Activated gamma-delta T cell treated with Interleukin-2 at 50 U/mL for 16 hours (primary cell): ENCODE measurements around the gene CFAP92.

Experiments
- DNase-seq: peaks from one replicate; pipeline ENCODE4 v3.0.0-alpha.2; 2020

Gene CFAP92

DNA sequence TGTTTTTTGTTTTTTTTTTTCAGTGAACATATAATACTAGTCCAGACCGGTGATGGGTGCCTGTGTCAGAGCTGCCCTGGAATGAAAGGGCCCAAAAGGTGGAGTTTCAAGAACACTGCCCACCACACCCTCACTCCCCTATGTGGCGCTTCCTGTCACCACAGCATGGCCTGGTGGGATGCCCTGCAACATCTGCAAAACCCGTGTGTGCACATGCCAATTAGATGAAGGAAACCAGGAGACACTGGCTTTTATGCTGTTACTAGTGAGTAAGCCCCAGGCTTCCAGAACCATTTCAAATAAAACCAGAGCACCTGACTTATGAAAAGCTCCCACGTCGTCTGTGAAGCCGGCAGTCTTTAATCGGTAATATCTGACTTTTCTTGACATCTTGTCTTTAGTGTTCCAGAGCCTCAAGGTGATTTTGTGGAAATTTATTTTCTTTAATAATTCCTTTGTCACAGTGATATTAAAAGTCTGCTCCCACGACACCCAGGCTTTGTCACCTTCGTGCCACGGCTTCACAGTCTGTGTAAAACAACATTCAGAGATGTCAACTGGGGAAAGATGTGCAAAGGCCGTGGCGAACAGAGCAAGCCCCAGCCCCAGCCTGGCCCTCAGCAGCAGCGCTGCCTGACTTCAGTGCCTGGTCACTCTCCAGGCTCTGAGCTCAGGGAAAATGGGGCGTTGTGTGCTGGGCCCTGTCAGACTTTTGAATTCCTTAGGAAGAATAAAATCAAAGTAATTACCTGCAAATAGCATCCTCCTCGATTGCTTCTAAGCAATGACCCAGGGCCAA lies 6.4 kb downstream of the CFAP92 start:
- no peak for DNase-seq

GRCh38 chr3:128984596-128984995 lies 9.3 kb downstream of the CFAP92 start:
- no peak for DNase-seq

DNA sequence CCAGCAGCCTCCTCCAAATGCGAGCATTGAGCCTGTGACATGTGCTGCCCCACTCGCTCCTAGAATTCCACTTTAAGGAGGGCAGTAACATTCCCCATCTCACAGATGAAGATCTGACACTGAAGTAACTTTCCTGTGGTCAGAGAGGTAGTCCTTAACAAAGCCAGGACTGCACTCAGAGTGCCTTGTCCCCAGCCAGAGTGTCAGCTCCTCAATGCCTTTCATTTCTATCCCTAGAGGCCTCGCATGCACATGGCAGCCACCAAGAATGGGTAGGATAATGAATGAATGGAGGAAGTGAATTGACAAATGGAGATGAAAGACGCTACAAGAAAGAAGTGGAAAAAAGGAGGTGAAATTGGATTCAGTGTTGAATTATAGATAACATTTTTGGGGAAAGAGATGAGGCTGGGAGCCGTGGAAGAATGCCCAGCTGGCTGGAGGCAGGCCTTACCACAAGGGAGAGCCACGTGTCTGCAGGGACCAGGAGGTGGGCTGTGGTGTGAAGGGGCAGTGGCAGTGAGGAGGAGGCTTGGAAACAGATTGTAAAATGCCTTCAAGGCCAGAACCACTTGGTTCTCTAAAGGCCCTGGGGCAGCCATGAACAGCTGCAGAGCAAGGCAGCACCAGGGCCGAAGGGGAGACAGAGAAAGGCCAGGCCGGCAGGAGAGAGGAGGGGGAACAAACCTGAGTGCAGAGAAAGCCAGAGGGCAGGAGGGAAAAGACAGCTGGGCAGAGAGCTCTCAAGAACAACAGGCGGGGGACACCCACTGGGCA lies 10.4 kb downstream of the CFAP92 start:
- no peak for DNase-seq

DNA sequence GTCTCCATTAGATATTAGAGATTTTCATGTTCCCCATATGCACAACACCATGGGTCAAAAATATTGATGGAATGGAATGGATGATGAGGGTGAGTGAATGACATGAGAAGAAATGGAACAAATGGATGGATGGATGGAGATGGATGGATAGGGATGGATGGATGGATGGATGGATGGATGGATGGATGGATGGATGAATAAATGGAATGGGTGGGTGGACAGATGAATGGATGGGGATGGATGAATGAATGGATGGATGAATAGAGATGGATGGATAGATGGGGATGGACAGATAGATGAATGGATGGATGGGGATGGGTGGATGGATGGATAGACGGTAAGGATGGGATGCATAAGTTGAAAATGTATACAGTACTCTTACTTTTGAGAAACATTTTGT lies 18.6 kb downstream of the CFAP92 start:
- no peak for DNase-seq

GRCh38 chr3:128973988-128974564 lies 19.8 kb downstream of the CFAP92 start:
- DNase-seq, result no peak

GRCh38 chr3:128971421-128972100 lies 22.3 kb downstream of the CFAP92 start:
- DNase-seq, result no peak

GRCh38 chr3:128970740-128971047 lies 23.2 kb downstream of the CFAP92 start:
- DNase-seq, result no peak

- peak; percentile 56 for DNase-seq
Observed at GRCh38 chr3:128969993-128970739, 23.7 kb downstream of the CFAP92 start.

DNA sequence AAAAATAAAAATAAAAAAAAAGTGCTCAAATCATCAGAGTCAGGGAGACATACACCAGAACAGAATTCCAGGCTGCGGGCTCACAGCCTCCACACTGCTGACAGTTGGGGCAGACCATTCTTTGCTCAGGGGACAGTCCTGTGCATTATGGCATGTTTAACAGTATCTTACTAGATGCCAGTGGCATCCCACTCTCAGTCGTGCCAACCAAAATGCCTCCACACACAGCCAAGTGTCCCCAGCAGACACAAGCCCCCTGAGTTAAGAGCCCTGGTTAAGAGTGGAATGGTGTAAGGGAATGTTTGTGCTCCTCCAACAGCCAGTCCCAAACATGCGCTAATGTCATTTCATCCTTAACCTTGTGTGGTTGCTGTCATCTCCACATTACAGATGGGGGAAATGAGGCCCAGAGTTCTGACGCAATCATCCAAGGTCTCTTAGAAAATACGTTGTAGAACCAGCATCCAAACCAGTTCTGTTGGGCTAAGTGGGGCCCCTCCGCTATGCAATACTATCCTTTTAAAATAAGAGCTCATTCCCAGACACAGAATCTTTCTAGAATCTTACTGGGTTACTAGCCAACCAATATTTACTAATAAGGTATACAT lies 26.0 kb downstream of the CFAP92 start:
- DNase-seq, result no peak

DNA sequence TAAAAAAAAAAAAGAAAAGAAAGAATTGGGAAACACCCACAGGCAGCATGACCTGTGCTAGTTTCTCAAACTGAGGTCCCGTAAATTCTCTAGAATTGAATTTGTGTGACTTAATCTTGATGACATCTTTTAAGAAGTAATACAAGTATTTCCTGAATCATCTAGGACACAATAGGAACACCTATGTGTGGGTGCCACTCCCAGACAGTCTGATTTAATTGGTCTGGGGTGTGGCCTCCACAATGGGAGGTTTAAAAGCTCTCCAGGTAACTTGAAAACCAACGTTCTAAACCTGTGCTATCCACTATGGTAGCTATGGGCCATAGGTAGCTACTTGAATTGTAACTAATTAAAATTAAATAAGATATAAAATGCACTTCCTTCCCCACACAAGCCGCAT lies 28.1 kb downstream of the CFAP92 start:
- no peak for DNase-seq

DNA sequence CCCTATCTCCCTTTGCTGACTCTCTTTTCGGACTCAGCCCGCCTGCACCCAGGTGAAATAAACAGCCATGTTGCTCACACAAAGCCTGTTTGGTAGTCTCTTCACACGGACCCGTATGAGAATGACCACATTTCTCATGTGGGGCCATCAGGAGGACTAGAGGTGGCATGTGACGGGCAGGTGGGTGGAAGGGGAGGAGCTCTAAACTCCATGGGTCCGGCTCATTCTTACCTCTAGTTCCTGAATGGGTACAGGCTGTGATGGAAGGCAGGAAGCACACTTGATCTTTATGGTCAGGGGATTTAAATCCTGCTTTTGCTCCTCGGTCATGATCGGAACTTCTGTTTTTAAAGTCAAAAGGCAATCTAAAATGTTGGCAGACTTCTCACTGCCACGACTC lies 28.6 kb downstream of the CFAP92 start:
- no peak for DNase-seq

DNA sequence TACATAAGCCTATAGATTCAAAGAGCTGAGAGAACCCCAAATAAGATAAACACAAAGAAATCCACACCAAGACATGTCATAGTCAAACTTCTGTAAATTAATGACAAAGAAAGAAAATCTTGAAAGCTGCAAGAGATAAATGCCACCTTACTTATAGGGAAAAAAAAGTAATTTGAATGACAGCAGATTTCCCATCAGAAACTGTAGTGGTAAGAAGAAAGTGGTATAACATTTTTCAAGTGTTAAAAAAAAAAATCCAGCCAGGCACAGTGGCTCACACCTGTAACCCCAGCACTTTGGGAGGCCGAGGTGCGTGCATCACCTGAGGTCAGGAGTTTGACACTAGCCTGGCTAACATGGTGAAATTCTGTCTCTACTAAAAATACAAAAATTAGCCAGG lies 37.4 kb downstream of the CFAP92 start:
- DNase-seq, result no peak

DNA sequence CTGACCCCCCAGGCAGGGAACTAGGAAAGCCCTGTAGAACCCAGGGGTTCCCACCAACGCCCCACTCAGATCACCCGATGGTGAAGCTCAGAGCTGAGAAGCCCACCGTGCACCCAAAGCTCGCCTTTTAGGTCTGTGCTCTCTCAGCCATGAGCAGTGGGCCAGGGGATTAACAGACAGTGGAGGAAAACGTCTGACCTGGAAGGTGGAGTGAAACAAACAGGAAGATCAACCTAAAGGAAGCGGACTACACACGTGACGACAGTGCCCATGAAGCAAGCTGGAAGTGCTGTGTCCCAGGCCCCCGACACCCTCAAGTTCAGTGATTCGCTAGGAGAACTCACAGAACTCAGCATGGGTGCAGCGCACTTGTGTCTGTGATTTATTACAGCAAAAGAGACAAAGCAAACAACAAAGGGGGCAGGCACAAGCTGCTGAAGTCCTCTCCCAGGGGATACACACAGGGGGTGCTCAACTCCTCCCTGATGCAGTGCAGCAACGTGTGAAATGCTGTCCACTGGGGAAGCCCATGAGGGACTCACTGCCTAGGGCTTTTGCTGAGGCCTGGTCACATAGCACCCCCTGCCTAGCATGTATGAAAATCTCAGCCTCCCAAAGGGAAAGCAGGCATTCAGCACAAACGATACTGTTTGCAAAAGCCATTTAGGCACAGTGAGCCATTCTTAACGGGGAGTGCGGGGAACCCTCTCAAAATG lies 43.5 kb downstream of the CFAP92 start:
- no peak for DNase-seq

DNA sequence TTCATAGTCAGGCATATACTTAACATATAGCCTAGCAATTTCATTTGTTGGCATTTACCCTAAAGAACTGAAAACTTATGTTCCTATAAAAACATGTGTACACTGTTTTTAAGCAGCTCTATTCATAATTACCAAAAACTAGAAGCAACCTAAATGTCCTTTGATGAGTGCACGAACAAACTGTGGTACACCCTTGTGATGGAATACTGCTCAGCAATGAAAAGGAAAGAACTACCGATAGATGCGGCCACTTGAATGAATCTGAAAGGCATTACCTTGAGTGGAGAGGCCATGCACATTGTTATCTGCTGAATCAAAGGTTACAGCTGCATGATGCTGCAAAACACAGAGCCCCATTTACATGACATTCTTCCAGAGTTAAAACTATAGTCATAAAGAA lies 44.7 kb downstream of the CFAP92 start:
- DNase-seq, result no peak

DNA sequence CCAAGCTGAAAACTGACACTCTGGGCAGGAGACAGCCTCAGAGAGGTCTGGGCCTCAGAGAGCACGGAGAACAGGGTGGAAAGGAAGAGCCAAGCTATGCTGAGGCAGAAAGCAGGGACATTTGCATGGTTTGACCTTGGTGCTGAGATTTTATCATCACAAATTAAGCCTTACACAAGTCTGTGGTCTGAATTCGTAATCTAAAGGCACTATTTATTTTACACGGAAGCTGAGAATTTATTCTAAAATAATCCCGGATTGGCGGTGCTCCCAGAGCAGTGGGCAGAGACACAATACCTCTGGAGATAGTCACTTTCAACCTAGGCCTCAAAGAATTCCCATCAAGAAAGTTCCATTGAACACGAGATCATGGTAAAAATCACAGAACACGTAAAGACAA lies 47.5 kb downstream of the CFAP92 start:
- no peak for DNase-seq

- DNase-seq, result no peak
Observed at GRCh38 chr3:128945878-128946175, 48.0 kb downstream of the CFAP92 start.

GRCh38 chr3:128945041-128945877 lies 48.6 kb downstream of the CFAP92 start:
- DNase-seq, result no peak

- DNase-seq, result no peak
Observed at GRCh38 chr3:128942161-128942952, 51.5 kb downstream of the CFAP92 start.

DNA sequence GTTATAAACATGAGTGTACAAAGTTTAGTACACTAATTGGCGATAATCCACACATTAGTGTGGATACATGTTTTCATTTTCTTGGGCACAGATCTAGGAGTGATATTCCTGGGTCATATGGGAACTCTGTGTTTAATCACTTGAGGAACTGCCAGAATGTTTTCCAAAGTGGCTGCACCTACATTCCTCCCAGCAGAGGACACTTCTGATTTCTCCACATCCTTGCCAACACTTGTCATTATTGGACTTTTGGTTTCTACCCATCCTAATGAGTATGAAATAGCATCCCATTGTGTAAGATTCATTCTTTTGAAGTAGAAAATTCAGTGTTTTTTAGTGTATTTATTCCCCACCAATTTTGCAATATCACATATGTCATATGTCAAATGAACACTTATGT lies 53.6 kb downstream of the CFAP92 start:
- DNase-seq, result no peak

DNA sequence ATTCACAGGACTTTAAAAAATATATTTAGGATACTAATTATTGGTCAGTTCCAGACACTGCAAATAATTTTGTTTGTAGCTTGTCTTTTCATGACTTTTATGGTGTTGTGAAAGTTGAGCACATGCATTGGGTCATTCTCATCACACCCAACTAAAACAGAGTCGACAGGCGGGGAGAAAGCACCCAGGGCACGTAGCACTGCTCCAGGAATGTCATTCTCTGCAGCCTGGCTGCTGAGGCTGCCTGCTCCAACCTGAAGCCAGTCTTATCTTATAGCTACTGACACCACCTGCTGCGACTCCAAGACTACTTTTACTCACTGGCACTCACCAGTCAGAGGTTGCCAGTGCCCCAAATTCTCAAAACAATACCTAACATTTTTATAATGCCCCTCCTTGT lies 57.5 kb downstream of the CFAP92 start:
- no peak for DNase-seq
